ENCODE measurements around the gene TRMO.
A peak's percentile ranks its signal among the peaks of the same experiment; 100 is the strongest.

TRMO gene

DNA sequence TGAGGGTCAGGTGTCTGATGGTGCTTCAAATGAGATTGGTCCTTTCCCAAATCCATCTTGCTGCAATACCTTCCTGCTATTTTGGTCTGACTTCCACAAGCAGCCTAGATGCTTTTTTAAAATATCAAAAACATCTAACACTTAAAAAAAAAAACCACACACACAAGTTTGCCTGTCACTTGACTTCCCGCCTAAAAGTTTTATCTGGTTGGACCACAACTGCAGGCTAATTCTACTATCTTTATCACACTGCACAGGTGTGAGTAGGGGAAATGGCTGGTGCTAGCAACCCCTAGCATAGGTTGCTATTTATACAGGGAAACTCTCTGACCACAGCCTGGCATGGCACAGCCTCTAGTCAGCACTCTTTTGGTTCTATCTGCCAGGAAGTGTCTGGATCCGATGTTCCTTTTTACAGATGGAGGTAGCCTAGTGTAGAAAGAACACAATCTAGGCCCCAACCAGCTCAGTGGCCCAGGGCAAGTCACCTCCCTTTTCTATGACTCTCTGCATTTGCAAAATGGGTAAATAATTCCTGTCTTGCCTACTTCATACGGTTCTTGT is 15.9 kb upstream of the TRMO start, which contains the start of gene HEMGN:
TSS of gene HEMGN (minus strand) at position 92 of the 564 bp plus-strand sequence. CDS start at position 56, 36 bp downstream.
- no peak for DNase-seq (ENCODE audit: low read depth)

DNA sequence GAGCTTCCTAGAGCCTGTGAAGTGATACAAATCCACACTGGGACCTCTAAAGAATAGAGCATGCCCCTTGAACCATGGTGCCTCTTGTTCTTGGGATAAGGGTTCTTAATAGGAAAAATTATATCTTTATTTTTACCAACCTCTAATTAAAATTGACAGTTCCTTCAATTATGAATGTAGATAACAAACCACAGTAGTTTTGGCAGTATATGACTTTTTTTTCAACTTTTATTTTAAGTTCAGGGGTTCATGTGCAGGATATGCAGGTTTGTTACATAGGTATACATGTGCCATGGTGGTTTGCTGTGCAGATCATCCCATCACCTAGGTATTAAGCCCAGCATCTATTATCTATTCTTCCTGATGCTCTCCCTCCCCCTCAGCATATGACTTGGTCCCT is 14.7 kb upstream of the TRMO start:
- DNase-seq (ENCODE audit: low read depth) = no peak

DNA sequence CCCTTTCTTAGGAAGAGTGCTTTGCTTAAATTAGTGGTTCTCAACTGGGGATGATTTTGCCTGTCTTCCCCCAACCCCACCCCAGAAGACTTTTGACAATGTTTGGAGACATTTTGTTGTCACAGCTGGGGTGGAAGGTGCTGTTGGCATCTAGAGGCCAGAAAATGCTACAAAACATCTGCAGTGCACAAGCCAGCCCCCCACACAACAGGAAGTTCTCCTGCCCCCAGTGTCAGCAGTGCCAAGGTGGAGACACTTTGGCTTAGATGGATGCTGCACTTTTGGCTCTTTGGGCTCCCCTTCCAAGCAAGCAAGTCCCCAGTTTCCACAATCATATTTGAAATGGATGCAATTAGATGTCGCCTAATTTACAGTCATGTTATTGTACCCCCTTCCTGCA is 13.0 kb upstream of the TRMO start:
- DNase-seq (ENCODE audit: low read depth) = no peak

DNA sequence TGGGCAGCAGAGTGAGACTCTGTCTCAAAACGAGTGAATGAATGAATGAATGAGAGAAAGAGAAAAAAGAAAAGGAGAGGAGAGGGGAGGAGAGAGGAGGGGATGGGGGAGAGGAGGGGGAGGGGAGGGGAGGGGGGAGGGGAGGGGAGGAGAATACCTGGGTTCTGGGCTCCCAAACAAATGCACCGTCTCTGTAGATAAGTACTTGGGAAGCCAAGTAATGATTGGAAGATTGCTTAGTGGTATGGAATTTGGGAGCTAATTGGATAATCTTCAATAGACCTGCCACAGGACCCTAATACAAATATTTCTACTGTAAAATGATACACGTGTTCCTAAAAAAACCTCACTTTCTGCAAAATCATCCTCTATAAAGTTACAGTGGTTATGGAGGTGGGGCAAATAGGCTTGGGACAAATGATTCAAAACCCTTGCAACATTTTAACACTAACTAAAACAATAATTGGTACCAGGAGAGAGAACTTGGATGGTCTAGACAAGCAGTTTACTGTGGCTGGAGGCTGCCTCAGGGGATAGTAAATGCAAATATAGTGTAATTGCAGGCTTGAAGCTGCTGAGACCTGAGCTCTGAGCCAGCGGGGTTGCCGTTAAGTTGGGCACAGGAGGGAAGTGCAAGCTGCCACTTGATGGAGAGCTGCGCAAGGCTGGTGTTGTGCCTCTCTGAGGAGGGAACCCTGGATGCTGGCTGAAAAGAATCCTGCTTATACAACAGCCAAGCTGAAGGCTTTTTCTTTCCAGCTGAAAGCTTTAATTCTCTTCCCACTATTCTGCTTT is 12.2 kb upstream of the TRMO start:
- DNase-seq (ENCODE audit: low read depth) = no peak

DNA sequence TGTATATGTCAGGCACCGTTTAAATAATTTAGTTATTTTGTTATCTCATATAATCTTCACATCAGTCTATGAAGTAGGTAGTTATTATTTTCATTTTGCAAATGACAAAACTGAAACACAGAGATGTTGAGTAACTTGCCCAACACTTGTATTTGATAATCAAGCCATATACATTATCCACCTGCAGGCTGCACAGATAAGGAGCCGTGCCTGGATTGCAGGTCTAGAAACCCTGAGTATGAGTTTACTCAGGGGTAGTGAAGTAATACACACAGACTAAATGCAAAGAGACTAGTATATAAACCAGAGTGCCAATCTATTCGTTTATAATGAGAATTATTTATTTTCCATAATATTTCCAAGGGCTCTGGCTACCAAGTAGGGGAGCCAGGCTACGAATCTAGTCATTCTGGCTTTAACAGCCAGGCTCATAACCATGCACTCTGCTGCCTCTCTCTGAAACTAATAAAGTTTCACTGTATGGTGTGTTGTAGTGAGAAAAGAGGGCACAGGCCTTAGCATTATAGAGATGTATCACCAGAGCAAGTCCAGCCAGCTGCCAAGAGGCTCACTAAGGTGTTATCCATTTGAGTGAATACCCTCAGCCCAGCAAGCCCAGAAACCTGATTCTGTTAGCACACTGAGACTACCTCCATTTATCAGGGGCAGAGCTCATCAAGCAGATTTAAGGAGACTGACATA is 11.1 kb upstream of the TRMO start:
- no peak for DNase-seq (ENCODE audit: low read depth)

DNA sequence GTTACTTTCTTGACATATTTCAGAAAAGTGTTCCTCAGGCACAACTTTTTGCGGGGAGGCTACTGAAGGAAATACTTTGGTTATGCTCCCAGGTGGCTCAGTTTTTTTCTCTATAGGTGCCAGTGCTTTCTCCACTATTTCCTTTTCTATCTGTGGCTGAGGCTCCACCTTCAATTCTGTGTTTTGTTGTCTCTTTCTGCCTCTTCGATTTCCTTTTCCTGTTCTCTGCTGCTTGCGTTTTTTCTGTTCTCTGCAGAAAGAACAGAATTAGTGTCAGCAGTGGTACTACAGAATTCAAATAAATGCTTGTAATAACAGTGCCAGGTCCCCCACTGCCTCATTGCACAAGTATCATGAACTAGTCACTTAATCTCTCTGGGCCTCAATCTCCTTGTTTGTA is 8.7 kb upstream of the TRMO start:
- DNase-seq (ENCODE audit: low read depth) = no peak

DNA sequence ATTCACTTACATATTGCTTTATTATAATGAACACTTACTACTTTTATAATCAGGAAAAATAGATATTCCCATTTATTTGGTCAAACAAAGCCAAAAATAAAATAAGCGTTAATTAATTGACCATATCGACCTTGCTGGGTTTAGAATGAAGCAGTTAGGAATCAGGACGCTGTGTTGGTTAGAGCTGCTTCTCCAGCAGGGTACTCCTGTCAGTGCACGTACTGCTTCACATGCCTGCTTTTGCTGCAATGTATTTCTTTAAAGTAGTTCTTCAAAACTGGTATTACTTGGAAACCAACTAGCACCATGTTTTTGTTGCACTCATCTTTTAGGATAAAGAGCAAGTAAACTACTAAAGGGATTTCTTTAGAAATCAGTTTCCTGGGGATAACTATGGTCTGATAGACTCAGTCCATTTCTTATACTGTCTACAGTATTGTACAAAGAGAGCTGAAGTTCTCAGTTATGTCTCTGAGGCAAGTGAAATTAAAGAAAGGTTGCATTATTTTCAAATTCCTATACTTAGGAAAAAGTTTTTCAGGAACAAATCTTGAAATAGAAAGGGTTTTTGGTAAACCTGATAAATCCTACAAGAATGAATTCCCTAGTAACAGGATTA is 6.8 kb upstream of the TRMO start:
- DNase-seq (ENCODE audit: low read depth) = no peak

DNA sequence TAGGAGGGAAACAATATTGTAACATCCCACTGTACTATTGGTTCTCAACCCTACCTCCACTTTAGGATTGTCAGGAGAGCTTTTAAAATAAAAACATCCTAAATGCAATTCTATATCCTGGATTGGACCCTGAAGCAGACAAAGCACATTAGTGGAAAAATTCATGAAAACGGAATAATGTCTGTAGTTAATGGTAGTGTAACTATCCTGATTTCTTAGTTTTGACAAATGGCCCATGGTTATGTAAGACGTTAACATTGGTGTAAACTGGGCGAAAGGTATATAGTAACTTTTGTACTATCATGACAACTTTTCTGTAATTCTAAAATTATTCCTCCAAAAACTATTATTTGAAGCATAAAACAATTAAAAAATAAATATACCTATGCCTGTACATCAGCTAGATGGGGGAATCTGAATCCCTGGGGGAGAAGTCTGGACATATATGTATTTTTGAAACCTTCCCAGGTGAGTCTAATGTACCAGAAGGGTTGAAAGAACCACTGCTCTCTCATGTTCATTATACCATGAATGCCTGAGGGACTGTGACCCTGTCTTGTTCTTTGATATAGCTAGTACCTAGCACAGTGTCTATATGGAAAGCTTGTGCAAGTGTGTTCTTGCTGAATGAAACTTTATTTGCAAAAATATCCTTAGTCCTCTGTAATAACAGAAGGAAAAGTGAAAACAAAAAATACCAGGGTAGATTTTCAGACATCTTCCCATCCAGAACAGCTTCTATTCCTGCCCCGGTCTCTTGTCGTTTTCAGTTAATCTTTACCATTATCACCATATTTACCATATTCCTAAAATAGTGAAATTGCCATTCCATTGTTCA is 3.4 kb upstream of the TRMO start:
- no peak for DNase-seq (ENCODE audit: low read depth)

DNA sequence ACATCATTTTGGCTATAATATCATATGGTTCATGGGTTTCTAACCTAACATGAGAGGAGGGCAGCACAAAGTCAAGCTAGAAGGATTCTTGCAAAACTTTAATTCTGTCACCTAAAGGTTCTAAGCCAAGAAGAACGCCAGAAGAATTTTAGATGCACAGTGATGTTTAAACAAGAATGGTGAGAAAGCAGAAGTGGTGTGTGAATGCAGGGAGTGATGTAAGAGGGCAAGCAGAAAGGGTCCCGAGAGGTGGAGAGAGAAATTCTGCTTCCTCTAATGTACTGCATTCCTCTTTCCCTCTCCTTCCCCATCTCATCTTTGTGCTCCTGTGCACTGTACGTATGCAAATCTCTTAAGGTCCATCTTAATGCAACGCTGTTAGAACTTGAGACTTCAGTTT is 2.1 kb upstream of the TRMO start:
- DNase-seq (ENCODE audit: low read depth) = no peak

DNA sequence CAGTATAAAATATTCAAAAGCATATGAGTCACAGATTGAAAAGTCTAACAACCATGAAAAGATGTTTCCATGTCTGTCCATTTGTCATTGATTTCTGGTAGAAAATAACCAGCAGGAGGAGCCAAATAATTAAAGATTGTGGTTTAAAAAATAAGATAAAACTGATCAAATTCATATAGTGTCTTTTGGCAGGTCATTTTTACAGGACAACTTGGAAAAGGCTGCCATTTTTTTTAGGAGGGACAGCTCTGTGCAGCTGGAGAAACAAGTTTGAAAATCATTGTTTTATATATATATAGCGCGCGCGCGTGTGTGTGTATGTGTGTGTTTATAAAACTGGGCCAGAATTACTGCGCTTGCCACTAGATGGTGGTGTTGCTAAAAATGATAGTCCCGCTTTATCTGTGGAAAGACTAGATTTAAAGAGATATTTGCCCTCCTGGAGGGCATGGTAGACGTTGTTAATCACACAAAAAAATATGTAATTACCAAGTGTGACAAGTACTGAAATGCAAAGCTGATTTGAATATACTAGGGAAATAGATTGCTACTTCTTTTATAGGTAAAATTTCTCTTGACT is 1.3 kb upstream of the TRMO start:
- DNase-seq (ENCODE audit: low read depth) = peak; percentile 68

DNA sequence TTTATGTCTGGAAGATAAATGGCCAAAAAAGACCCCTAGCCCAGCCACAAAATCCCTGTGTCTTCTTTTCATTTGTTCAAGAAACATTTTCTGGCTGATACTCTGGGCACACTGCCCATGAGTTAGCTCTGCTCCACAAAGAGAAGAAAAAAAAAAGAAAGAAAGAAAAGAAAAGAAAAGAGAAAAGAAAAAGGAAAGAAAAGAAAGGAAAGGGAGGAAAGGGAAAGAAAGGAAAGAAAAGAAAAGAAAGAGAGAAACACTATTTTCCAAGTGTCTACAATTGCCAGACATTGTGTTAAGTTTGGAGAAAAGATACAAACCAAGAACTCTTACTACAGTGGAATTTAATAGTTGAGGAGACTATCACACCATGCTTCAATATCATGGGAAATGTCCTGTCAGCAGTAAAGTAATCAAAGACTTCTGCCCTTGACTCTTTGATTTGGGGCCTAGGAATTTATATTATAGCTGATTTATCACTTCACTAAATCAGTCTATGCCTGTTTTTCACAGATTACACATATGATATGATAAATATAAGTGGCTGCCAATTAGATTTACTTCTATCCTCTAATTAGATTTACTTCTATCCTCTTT is 3.0 kb downstream of the TRMO start:
- DNase-seq (ENCODE audit: low read depth) = no peak

DNA sequence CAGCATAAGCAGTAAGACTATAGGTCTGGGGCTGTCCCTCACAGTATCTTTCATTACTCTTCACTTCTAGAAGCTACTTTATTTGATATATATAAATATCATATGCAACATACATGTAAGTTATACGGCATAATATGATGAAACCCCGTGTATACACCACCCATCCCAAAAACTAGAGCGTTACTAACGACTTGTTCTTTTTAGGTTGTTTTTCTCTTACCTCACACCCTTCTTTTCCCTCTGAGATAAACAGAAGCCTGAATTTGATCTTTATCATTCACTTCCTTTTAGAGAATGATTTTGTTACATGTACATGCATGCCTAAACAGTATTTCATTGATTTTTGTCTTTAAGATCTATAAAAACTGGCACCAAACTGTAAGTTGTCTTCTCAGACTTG is 3.7 kb downstream of the TRMO start:
- DNase-seq (ENCODE audit: low read depth) = no peak

DNA sequence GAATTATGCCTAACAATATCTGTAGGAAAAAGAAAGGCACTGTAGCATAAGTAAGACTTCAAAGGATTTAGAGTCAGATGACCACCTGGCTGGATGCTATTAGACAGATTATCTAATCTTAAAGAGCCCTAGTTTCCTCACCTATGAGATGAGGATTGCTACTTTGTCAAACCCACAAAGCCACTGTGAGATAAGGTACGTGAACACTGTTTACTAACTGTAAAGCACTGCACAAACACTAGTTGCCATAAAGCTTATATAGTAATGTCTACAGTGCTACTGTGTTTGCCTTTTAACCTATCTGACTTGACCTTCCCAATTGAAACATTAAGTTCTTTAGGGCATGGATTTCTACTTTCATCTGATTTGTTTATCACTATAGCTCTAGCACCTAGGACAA is 10.3 kb downstream of the TRMO start:
- no peak for DNase-seq (ENCODE audit: low read depth)

DNA sequence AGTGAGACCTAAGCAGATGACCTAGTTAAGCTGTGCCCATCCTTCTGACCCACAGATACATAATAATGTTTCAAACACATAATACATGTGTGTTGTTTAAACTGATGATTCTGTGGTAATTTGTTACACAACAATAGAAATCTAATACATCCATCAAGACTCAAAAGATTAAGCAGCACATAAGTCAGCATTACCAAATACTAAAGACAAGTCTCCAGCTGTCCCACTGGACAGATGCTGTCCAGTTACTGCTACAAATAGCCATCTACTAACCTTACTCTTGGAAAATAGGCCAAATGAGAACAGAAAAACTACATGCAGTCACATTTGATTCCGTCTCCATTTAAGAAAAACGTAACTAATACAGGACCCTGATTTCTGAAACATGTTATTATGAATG is 10.8 kb downstream of the TRMO start:
- DNase-seq (ENCODE audit: low read depth) = no peak

DNA sequence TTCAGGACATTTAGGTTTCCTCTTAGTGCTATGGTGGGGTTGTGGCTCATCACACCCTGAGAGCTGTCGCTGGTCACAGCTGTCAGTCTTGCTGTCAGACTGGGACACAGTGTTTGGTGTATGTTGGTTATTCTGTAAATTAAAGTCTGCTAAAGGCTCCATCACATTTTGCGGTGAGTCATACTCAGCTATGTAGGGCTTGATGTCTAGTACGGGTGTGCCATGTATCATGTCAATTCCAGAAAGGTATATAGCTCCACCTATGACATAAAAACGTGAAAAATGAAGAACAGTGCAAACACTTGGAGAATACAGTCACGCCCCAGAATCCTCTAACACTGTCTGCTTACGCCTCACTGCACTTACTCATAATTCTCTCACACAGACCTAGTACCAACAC is 11.9 kb downstream of the TRMO start:
- DNase-seq (ENCODE audit: low read depth) = no peak

DNA sequence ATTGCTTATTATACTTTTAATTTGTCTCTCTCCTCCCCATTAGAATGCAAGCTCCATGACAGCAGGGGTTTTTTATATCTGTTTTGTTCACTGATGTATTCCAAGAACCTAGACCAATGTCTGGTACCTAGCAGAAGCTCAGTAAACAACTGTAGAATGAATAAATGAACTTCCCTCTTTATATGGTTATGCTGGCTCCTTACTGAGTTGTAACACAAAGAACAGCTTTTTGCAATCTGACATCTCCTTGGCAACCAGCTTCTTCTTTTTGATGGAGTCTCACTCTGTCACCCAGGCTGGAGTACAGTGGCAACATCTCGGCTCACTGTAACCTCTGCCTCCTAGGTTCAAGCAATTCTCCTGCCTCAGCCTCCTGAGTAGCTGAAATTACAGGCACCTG is 13.6 kb downstream of the TRMO start:
- no peak for DNase-seq (ENCODE audit: low read depth)

DNA sequence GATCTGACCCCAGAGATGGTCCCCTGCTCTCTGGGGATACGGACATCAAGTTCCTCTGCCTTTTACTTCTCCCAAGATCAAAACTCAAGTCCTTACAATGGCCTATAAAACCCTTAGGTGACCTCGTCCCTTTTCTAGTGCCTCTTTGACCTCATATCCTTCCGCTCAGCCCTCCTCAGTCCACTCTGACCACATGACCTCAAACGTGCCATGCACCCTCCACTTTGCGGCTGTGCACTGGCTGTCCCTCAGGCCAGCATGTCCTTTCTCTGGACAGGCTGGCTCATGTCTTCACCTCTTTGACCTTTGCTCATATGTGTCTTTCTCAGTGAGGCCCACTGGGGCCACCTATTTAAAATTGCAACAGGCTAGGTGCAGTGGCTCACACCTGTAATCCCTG is 14.7 kb downstream of the TRMO start:
- no peak for DNase-seq (ENCODE audit: low read depth)

DNA sequence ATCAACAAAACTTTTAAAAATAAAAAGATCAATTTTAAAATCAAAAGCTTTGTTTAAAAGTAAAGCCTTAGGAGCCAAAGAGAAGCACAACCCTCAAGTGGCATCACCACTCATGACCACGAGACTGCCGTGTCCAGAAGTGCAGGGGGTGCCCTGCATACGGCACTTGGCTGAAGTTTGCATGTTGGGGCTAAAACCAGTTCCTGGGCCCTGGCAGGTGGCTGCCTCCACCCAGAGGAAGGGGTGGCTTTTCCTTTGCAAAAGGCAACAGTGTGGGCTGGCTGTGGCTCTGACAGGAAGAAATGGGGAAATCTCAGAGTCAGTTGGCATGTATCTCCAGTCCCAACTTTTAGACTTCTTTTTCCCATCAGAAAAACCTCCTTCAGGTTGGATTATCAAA is 15.3 kb downstream of the TRMO start:
- no peak for DNase-seq (ENCODE audit: low read depth)

DNA sequence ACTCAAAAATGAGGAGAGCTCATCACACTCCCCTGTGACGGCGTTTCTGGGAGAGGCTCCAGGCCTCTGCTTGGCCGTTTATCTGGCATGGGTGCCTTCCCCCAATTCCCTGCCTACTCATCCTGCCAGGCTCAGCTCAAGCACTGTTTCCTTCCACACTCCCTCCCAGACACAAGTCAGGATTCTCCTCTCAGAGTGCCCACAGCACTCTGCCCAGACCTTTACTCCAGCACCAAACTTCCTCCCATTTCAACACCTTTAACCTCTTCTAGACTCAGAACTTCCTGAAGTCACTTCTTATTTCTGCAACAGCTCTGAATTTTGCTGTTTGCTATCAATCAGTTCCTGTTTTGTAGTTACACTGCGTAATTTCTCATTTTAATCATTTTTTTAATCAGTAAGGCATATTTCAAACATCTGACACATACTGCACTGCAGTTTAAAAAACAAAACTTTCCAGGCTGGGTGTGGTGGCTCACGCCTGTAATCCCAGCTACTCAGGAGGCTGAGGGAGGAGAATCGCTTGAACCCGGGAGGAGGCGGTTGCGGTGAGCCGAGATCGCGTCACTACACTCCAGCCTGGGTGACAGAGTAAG is 16.0 kb downstream of the TRMO start:
- no peak for DNase-seq (ENCODE audit: low read depth)

DNA sequence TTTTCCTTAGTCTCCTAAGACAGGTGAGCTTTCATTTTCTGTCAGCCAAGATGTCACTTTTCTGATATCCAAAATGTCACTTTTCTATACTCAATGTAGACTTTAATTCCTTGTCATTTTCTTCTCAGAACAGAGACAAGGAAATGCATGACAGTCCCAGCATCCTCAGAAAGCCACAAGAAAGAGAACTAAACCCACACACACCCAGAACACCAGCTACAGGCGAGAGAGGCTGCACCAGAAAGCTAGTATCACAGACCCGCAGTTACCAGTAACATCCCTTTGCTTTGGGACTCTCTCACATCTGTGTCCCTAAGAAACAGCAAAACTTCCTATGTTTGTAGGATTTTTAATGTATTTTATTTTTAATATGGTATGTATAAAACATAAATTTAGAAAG is 17.1 kb downstream of the TRMO start:
- no peak for DNase-seq (ENCODE audit: low read depth)

DNA sequence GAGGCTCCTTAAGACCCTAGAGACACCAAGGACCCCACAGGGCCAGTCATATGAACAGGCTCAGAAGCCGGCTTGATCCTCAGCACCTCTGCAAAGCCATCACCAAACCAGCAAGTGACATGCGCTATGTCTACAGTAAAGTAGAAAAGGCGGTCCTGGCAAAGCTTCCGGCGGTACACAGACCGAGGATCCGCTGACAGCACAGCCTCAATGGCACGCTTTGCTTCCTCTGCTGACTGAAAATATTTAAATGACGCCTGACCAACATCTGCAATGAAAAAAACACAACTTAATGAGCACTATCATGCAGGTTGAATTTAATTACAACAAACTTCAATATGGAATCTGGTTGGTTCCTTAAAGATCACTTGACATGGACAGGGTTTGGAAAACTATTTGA is 17.6 kb downstream of the TRMO start:
- peak; percentile 24 for DNase-seq (ENCODE audit: low read depth)

Measured in activated T-cell treated with anti-CD3 and anti-CD28 coated beads for 1 hour (primary cell).